Activated naive CD8-positive, alpha-beta T cell treated with anti-CD3 and anti-CD28 coated beads, Interleukin-2, amount 50 U/mL, for 16 hours (primary cell): ENCODE data around the gene BMERB1.
"Not testable (repeated sequence)": the region's sequence is repeated elsewhere in the genome, so short reads cannot be mapped to it uniquely, and the experiment has no call there.

Experiments
- DNase-seq: peaks from one replicate; pipeline ENCODE4 v3.0.0-alpha.2; 2020; ENCODE audit warnings: low read depth, low spot score

Gene BMERB1

DNA sequence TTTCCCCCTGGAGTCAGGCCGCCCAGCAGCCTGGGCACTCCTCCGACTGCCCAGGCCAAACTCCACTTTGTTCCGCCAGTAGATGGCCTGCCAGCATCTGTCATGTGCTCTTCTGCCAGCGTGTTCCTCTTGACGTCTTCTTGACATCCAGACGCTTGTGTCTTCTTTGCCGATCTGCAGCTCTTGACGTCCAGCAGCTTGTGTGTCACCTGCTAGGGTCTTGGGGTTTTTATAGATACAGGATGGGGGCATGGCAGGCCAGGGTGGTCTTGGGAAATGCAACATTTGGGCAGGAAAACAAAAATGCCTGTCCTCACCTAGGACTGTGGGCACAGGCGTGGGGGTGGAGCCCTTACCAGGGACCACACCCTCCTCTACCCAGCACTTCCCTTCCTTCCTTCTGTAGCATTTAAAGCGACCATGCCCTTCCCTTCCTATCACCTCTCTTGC lies 88.7 kb downstream of the BMERB1 start:
- no peak for DNase-seq

DNA sequence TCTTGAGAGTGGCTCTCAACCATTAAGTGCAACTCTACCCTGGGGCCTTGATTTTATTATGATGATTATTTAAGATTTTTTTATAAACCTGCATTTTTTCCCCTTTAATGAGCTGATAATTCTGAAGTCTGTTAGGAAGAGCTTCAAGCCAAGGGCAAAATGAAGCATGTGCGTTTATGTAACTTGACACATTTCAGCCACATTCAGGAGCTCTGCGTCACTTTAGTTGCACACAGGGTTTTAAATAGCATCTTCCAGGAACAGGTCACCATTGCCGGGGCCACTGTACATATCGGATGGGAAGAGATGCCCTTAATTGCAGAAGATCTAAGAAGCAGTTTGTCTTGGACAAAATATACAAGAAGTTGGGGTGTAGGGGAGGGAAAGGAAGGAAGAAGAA lies 89.6 kb downstream of the BMERB1 start:
- no peak for DNase-seq

DNA sequence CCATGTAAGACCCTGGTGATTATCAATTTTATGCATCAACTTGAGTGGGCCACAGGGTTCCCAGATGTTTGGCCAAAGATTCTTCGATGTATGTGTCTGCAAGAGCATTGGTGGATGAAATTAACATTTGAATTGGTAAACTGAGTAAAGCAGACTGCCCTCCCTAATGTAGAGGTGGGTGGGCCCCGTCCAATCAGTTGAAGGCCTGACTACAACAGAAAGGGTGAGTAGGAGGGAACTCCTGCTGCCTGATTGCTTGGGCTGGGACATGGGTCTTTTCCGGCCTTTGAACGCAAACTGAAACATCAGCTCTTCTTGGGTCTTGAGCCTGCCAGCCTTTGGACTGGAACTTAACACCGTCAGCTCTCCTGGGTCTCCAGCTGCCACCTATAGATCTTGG lies 90.6 kb downstream of the BMERB1 start:
- no peak for DNase-seq

DNA sequence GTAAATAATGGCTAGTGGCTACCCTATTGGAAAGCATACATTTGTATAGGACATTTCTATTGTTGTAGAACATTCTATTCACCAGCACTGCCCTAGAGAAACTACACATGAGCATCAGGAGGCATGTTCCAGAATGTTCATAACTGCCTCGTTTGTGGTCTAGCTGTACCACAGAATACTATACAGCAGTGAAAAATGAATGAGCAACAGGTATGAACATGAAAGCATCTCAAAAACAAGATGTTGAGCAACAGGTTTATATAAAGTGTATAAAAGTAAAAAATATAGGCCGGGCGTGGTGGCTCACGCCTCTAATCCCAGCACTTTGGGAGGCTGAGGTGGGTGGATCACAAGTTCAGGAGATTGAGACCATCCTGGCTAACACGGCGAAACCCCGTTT lies 91.7 kb downstream of the BMERB1 start:
- DNase-seq, result no peak

DNA sequence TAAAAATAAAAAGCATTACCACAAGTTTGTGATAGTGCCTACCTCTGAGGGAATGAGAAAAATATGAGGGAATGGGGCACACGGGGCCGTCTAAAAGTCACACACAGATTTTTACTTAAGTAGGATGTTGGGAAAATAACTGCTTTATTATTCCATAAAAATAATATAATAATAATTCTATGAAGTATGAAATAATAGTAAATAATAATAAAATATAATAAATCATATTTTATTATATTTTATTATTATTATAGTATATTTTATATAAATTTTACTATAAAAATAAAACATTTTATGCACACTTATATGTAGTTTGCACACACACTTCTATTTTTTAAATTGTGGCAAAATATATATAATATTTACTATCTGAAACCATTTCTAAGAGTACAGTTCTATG lies 92.3 kb downstream of the BMERB1 start:
- DNase-seq, result no peak

DNA sequence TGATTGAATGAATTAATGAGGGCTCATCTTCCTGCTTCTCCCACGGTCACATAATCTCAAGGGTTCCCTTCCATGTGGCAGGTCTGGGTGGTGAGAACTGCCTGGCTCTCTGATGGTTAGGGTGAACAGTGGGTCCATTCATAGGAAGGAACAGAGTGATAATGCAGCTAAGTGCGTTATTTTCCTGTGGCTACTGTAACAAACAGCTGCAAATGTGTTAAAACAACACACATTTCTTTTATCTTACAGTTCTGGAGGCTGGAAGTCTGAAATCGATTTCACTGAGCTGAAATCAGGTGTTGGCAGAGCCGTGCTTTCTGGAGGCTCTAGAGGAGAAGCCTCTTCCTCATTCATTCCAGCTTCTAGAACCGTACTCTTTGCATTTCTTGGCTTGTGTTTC lies 95.3 kb downstream of the BMERB1 start:
- no peak for DNase-seq

DNA sequence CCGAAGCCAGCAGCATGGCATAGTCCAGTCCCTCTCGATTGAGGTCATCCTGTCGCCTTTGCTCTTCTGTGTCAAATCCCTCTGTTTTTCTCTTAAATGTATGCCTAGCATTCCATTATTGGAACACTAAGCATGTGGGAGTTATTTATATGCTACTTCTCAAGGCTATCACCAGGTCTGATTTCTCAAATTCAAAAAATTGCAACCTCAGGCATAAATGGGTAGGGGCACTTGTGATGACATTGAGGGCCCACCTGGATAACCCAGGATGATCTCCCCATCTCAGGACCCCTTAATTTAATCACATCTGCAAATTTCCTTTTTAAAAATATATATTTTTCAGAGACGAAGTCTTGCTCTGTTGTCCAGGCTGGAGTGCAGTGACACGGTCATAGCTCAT lies 95.7 kb downstream of the BMERB1 start:
- DNase-seq, result no peak

DNA sequence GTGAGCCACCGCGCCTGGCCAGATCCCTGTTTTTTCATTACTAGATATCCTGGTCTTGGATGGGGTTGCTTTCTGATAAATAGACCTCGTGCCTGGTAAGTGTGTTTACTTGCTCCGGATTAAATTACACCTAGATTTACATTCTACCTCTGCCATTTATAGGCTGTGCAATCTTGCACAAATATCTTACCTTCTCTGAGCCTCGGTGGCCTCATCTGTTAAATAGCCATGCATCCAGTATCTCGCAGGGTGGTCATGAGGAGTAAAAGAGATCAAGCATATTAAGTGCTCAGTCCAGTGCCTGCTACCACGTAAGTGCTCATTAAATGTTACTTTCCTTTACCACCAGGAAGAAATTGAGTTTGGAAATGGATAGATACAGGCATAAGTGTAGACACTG lies 98.4 kb downstream of the BMERB1 start:
- DNase-seq, result no peak

DNA sequence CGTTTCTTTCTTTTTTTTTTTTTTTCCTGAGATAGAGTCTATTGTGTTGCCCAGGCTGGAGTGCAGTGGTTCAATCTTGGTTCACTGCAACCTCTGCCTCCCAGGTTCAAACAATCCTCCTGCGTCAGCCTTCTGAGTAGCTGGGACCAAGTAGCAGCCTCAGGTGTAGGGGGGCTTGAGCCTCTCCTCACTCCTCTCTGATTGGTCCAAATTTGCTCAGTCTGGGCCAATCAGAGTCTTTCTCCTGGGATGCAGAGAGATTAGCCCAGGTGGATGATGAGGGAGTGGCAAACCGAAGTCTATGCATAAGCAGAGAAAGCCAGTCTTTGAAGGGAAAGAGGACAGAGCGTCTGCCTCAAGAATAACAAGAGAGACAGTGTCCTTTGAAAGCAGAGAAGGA lies 99.0 kb downstream of the BMERB1 start:
- DNase-seq, result no peak

DNA sequence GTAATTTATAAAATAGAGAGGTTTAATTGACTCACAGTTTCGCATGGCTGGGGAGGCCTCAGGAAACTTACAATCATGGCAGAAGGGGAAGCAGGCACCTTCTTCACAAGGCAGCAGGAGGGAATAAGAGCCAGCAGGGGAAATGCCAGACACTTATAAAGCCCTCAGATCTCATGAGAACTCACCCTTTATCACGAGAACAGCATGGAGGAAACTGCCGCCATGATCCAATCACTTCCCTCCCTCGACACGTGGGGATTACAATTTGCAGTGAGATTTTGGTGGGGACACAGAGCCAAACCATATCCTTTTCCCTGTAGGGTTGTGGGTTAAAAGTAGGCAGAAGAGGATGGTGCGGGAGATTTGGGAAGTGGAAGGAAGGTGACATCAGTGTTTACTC lies 101.4 kb downstream of the BMERB1 start:
- no peak for DNase-seq

DNA sequence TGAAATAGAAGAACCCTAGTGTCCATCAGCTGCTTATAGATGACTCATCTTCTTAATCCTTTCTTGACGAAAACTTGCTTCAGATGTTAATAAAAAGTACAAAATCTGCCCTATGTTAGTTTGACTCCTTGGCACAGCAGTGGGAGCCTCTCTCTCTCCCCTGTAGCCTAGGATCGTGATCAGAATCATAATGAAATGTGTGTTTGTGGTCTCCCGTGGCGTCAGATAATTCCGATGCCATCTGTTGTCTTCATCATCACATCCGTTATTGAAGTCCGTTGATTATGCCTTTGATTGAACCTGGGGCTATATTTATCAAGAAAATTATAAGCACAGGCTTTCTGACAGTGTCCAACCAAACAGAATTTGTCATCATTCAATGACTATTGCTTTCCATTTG lies 102.5 kb downstream of the BMERB1 start:
- no peak for DNase-seq

DNA sequence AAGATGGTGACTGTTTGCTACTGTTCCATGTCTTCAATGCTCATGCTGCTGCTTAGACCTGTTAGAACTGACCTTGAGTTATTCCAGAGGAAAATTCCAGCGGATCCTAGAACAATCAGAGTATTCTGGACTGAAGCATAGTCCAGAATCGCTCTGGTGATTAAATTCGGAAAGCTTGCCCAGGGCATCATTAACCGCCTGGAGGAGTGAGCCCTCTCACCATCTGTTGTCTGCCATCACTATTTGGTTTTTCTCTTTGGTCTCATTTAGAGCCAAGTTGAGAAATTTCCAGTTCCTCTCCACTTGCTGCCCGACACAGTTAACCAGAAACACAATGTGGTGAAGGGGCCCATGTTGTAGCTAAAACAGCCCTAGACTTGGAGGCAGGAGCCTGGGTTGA lies 104.1 kb downstream of the BMERB1 start:
- no peak for DNase-seq

DNA sequence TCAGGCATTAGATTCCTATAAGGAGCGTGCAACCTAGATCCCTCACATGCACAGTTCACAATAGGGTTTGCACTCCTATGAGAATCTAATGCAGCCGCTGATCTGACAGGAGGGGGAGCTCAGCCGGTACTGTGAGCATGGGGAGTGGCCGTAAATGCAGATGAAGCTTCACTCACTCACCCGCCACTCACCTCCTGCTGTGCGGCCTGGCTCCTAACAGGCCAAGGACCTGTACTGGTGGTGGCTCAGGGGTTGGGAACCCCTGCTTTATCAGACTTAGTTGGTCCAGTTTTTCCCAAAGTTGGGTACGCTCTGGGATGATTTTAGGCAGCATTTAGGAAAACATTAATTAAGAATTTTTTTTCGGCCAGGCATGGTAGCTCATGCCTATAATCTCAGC lies 104.8 kb downstream of the BMERB1 start:
- no peak for DNase-seq

DNA sequence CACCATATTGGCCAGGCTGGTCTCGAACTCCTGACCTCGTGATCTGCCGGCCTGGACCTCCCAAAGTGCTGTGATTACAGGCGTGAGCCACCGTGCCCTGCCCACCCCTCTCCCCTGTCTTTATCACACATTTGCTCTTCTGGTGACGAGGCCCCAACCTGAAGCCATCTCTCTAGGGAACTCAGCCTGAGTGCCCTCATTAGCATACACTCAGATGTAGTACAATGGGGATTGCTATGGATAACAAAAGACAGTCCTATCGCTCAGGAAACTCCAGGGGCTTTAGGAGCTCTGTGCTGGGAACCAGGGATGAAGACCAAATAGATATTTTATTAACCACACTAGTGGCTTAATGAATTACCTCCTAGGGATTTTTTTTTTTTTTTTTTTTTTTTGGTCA lies 107.9 kb downstream of the BMERB1 start:
- DNase-seq, result no peak

DNA sequence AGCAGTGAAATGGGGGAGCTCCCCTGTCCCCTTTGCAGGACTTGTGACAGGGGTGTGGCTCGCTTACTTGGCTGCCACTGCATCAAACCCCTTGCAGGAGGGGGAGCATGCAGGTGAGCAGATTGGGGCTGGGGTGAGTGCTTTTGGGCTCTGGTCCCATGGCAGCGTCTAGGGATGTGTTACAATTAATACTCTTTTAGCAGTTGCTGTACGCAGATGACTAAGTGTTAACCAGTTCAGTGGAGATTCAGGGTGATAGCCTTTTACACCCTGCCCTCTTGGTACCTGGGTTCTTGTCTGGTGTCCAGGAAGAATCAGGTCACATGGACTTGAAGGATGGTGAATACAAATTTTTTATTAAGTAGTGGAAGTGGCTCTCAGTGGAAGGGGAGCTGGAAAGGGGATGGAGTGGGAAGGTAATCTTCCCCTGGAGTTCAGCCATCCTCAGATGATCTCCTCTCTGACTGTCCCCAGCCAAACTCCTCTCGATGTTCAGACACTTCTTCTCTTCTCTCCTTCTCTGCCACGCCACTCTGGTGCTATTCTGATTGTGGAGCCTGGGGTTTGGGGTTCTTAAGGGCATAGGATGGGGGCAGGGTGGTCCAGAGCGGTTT lies 108.5 kb downstream of the BMERB1 start:
- no peak for DNase-seq

DNA sequence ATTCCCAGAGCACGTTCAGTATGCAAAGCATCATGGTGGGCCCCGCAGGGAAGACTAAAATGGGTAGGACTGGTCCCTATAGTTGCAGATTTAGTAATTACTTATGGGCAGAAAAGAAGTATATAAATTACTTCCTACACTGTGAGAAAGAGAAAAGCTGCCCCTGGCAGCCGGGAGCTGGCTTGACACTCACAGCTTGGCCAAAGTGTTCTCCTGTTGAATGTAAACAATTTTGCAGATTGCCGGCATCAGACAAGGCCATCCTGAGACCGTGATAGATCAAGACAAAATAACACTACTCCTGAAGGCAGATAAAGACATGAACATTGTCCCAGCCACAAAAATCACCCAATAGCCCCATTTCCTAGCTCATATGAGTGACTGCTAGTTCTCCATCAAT lies 110.0 kb downstream of the BMERB1 start:
- DNase-seq, result no peak

DNA sequence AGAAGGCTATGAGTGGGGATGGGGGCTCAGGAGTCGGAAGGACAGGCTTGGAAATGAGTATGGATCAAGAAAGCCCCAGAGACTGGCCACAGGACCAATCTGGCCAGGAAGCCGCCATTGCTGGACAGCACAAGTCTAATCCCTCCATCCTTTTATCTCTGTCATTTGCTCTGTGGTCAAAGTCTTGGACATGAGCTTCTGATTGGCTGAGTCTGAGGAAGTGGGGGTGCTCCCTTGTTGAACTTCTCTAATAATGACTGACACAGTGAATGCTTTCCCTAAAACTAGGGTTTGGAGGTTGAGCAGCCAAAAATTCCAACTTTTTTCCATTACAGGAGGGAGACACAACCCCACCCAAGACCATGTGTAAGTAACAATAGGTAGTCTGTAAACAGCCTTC lies 111.2 kb downstream of the BMERB1 start:
- DNase-seq, result no peak

DNA sequence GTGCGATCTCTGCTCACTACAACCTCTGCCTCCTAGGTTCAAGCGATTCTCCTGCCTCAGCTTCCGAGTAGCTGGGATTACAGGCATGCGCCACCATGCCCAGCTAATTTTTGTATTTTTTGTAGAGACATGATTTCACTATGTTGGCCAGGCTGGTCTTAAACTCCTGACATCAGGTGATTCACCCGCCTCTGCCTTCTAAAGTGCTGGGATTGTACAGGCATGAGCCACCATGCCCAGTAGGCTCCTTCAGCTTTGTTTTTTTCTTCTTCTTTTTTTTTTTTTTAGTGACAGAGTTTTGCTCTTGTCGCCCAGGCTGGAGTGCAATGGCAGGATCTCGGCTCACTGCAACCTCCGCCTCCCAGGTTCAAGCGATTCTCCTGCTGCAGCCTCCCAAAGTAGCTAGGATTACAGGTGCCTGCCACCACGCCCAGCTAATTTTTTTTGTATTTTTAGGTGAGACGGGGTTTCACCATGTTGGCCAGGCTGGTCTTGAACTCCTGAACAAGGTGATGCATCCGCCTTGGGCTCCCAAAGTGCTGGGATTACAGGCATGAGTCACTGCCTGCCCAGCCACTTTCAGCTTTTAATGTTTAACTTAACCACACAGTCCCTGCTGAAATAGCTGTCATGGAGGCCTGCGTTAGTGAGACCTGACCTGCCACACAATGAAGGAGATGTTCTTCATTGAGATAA lies 112.8 kb downstream of the BMERB1 start:
- DNase-seq, result not testable (repeated sequence)

DNA sequence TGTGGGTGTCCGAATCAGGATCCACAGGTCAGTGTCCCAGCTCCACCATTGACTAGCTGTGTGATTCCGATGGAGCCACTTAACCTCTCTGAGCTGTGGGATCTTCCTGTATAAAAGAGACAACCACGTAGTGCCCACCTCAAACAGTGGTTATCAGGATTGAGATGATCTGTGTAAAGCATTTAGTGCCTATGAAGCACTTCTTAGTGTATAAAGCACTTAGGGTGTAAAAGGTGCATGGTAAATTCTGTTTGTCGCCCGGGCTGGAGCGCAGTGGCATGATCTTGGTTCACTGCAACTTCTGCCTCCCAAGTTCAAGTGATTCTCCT lies 113.3 kb downstream of the BMERB1 start:
- DNase-seq, result no peak

DNA sequence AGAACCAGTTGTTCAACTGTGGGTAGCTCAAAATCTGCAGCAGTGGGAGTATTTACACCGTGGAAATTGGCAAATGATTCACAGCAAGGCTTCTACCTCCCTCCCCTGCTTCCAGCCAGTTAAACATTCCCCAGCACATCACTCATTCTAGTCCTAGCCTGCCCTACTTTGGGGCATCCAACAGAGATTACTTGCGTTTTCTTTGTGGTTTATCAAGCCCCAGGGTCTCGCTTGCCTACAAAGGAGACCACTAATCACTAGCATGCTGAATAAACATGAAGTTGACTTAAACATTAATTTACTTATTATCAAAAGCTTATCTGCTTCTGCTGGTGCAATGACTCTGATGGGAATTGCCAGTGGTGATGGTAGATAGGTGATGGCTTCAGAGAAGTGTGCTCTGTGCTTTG lies 114.1 kb downstream of the BMERB1 start:
- no peak for DNase-seq

DNA sequence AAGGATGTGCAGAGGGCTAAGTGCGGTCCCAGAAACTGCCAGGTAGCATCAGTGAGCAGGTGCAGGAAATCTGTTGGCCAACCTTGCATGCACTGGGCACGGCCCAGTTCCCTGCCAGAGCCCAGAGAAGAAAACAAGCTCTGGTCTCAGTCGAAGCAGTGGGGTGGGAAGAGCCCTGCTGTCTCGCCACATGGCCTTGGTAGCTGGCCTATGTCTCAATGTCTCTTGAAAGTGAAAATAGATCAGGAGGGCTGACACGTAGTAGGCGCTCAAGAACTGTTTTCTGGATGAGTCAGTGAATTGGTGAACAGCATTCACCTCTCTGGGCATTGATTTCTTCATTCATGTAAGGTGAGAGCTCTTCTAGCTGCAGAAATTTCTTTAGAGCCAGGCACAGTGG lies 118.1 kb downstream of the BMERB1 start:
- no peak for DNase-seq

DNA sequence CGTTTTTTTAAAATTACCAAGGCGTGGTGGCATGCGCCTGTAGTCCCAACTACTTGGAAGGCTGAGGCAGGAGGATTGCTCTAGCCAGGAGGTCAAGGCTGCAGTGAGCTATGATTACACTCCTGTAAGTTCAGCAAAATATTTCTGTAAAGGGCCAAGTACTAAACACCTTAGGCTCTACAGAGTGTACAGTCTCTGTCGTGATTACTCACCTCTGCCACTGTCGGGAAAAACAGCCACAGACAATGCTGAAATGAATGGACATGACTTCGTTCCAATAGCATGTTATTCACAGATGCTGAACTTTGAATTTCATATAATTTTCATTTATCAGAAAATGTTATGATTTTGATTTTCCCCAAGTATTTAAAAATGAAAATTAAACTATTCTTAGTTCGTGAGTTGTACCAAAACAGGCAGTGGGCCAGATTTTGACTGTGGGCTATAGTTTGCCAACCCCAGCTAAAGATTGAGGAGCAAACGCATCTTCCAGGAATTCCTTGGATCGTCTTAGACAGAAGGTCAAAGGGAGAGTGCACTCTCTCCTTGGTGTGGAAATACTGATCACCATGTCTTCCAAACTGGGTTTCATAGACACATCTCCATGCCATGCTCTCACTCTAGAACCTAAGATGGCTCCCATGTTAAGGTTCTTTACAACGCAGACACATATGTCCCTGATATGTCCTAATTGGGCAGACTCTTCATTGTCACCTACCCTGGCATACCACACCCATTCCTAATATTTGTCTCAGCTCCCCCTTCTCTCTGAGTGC lies 119.1 kb downstream of the BMERB1 start:
- no peak for DNase-seq

DNA sequence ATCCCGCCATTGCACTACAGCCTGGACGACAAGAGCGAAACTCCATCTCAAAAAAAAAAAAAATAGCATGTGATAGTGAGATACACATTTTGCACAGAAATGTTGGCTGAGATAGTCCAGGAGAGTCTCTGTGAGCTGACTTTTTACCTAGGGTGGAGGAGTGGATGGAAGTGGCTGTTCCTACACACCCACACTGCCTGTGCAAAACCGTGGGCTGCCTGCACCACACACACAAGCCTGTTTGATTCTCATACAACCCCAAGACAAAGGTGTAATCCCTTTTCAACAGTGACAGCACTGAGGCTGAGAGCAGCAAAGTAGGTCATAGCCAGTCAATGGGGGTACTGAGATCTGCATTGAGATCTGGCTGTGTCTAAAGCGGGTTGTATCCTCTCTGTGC lies 121.7 kb downstream of the BMERB1 start:
- no peak for DNase-seq
